GM23338 (cell line): ENCODE results near the gene PPP1R36.

Experiments
- CREB1 ChIP-seq: fragments of 250-450 bp; sonication (Bioruptor Pico); IDR thresholded peaks from 2 replicates; pipeline ENCODE4 v1.5.0; 2020; ENCODE audit warnings: low read depth, mild to moderate bottlenecking, moderate library complexity
- CTCF ChIP-seq, 2 experiments: fragments of 200-600 bp in 1 of 2; sonication (generic) in 1 of 2; conservative IDR thresholded peaks; 2 replicates each; pipeline versions ENCODE4 v1.5.1 to v1.6.1; 2016 to 2017; ENCODE audit warnings: antibody characterized with exemption in 2 of 2, low read depth in 2 of 2, mild to moderate bottlenecking in 2 of 2, moderate library complexity in 1 of 2
- EZH2 ChIP-seq: fragments of 200-600 bp; sonication (generic); IDR thresholded peaks from one replicate; pipeline ENCODE4 v1.8.0; 2017; ENCODE audit warnings: antibody characterized with exemption, mild to moderate bottlenecking, low read depth; ENCODE audit not compliant: unreplicated experiment
- EZH2phosphoT487 ChIP-seq: fragments of 200-600 bp; sonication (generic); IDR thresholded peaks from one replicate; pipeline ENCODE4 v1.8.1; 2018; ENCODE audit warnings: antibody characterized with exemption; ENCODE audit not compliant: unreplicated experiment
- JUNB ChIP-seq: IDR thresholded peaks from one replicate; pipeline ENCODE4 v1.6.1; 2016; ENCODE audit warnings: antibody characterized with exemption; ENCODE audit not compliant: unreplicated experiment
- NANOG ChIP-seq: IDR thresholded peaks from 2 replicates; pipeline ENCODE4 v1.6.1; 2016; ENCODE audit warnings: antibody characterized with exemption, borderline replicate concordance
- POLR2AphosphoS5 ChIP-seq: IDR thresholded peaks from 2 replicates; pipeline ENCODE4 v1.6.1; 2016; ENCODE audit warnings: antibody characterized with exemption, low read depth
- ZNF462 ChIP-seq: fragments of 250-450 bp; sonication (Bioruptor Pico); IDR thresholded peaks from 2 replicates; pipeline ENCODE4 v1.5.0; 2020; ENCODE audit warnings: mild to moderate bottlenecking, moderate library complexity
- TF ChIP-seq, protein P1 (sequence below): IDR thresholded peaks from one replicate; pipeline ENCODE4 v1.6.1; 2018; ENCODE audit warnings: antibody characterized with exemption; ENCODE audit not compliant: unreplicated experiment

DNA sequence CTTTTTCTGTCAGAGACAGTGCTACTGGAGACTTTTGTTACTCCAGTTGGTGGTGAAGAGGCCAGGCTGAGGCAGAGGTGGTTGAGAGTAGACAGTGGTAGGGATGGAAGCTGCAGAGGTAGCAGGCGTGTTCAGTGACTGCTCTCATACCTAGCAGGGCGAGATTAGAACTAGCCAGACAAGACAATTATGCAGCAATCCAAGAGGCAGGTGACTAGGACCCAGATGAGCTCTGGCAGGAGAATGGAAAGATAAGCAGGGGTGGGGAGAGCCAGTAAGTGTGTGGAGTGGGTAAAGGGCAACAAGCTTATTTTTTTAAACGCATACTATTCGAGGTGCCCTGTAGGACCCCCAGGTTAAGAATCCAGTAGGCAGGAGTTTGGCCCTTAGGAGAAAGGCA lies 4.8 kb downstream of the PPP1R36 start:
- TF ChIP-seq EZH2 (no peak), CTCF (conservative IDR thresholded peaks at IDR 0.05; ENCODE audit: low read depth in 2 of 2) (no peak), POLR2AphosphoS5 (no peak), EZH2phosphoT487 (no peak), CREB1 (CRISPR knock-in tag) (no peak), JUNB (no peak), NANOG (no peak), ZNF462 (CRISPR knock-in tag) (no peak)
- TF ChIP-seq, protein P1, sequence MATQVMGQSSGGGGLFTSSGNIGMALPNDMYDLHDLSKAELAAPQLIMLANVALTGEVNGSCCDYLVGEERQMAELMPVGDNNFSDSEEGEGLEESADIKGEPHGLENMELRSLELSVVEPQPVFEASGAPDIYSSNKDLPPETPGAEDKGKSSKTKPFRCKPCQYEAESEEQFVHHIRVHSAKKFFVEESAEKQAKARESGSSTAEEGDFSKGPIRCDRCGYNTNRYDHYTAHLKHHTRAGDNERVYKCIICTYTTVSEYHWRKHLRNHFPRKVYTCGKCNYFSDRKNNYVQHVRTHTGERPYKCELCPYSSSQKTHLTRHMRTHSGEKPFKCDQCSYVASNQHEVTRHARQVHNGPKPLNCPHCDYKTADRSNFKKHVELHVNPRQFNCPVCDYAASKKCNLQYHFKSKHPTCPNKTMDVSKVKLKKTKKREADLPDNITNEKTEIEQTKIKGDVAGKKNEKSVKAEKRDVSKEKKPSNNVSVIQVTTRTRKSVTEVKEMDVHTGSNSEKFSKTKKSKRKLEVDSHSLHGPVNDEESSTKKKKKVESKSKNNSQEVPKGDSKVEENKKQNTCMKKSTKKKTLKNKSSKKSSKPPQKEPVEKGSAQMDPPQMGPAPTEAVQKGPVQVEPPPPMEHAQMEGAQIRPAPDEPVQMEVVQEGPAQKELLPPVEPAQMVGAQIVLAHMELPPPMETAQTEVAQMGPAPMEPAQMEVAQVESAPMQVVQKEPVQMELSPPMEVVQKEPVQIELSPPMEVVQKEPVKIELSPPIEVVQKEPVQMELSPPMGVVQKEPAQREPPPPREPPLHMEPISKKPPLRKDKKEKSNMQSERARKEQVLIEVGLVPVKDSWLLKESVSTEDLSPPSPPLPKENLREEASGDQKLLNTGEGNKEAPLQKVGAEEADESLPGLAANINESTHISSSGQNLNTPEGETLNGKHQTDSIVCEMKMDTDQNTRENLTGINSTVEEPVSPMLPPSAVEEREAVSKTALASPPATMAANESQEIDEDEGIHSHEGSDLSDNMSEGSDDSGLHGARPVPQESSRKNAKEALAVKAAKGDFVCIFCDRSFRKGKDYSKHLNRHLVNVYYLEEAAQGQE: no peak
